ENCODE data around the gene NUDT22. TPM values are rescaled to one million over a fixed set of nuclear protein-coding genes. Genes with fewer than 3 reads are reported as not detected.
A peak's percentile ranks its signal among the peaks of the same experiment; 100 is the strongest.

Gene NUDT22
- total RNA-seq, 2 donors from 2014 or later = 110 to 168 TPM

- Histone ChIP-seq H3K9me3 (no peaks in the 10 kb centered on the region), H3K4me1 (peaks cover 17% of the 10 kb centered on the region), H3K27ac (no peak overlapping the region), H3K27me3 (no peaks in the 10 kb centered on the region), H3K4me3 (no peak overlapping the region), H3K9ac (ENCODE audit: low read depth in 2 of 2, low read length in 2 of 2) (no peak overlapping the region), H3K36me3 (peaks cover 27% of the 10 kb centered on the region)
- intact Hi-C loops (cut with DNase I) = loop anchor here (5.0 kb wide), 1 partner anchor 99 kb away; the partner anchor contains the start of gene CATSPERZ
- TF ChIP-seq CTCF (IDR thresholded peaks at IDR 0.05) = no peak
- no peak for DNase-seq
Observed at GRCh38 chr11:64203421-64204079, 22.5 kb upstream of the NUDT22 start.

- no peak overlapping the region for H3K9ac ChIP-seq (ENCODE audit: low read depth in 2 of 2, low read length in 2 of 2)
- H3K4me1 ChIP-seq = peaks cover 17% of the 10 kb centered on the region
- no peak overlapping the region for H3K4me3 ChIP-seq
- H3K27me3 ChIP-seq = no peaks in the 10 kb centered on the region
- intact Hi-C loops (cut with DNase I) = loop anchor here (5.0 kb wide), 1 partner anchor 98 kb away; the partner anchor contains the start of gene CATSPERZ
- H3K9me3 ChIP-seq = no peaks in the 10 kb centered on the region
- no peak overlapping the region for H3K27ac ChIP-seq
- no peak for DNase-seq
- no peak for TF ChIP-seq CTCF (IDR thresholded peaks at IDR 0.05)
- peaks cover 27% of the 10 kb centered on the region for H3K36me3 ChIP-seq
Observed at GRCh38 chr11:64204080-64204440, 22.0 kb upstream of the NUDT22 start.

GRCh38 chr11:64204464-64204989 lies 21.5 kb upstream of the NUDT22 start:
- H3K4me1 ChIP-seq = peaks cover 17% of the 10 kb centered on the region
- no peaks in the 10 kb centered on the region for H3K9me3 ChIP-seq
- TF ChIP-seq CTCF (IDR thresholded peaks at IDR 0.05) = peak; percentile 74
- H3K36me3 ChIP-seq = peaks cover 27% of the 10 kb centered on the region
- no peak overlapping the region for H3K4me3 ChIP-seq
- no peak overlapping the region for H3K9ac ChIP-seq (ENCODE audit: low read depth in 2 of 2, low read length in 2 of 2)
- peak overlapping the region; percentile 85 for H3K27ac ChIP-seq
- peak; percentile 92 for DNase-seq
- H3K27me3 ChIP-seq = no peaks in the 10 kb centered on the region
- intact Hi-C loops (cut with DNase I) = loop anchor here (5.0 kb wide), 1 partner anchor 98 kb away; the partner anchor contains the start of gene CATSPERZ

- H3K9ac ChIP-seq (ENCODE audit: low read depth in 2 of 2, low read length in 2 of 2) = peak within 1 kb of the TSS; percentile 76 to 97
- peaks cover 19% of the 10 kb centered on the region for H3K36me3 ChIP-seq
- H3K27ac ChIP-seq = peak within 1 kb of the TSS; percentile 85
- H3K4me1 ChIP-seq = peaks cover 17% of the 10 kb centered on the region
- DNase-seq = peak; percentile 83
- H3K27me3 ChIP-seq = no peaks in the 10 kb centered on the region
- H3K4me3 ChIP-seq = peak within 1 kb of the TSS; percentile 49
- no peaks in the 10 kb centered on the region for H3K9me3 ChIP-seq
- intact Hi-C loops (cut with DNase I) = no loop called here
- TF ChIP-seq CTCF (IDR thresholded peaks at IDR 0.05) = no peak
Observed at GRCh38 chr11:64206457-64207255, 19.4 kb upstream of the NUDT22 start, which contains the start of gene FERMT3. TSS of gene FERMT3 (plus strand) at chr11:64206721. CDS start at chr11:64207365, 644 bp downstream.

- Histone ChIP-seq H3K4me3 (peak overlapping the region; percentile 49), H3K9me3 (no peaks in the 10 kb centered on the region), H3K4me1 (peaks cover 17% of the 10 kb centered on the region), H3K9ac (ENCODE audit: low read depth in 2 of 2, low read length in 2 of 2) (peak overlapping the region; percentile 76 to 97), H3K27me3 (no peaks in the 10 kb centered on the region), H3K36me3 (peaks cover 16% of the 10 kb centered on the region), H3K27ac (peak overlapping the region; percentile 85)
- DNase-seq = peak; percentile 57
- TF ChIP-seq CTCF (IDR thresholded peaks at IDR 0.05) = no peak
- intact Hi-C loops (cut with DNase I) = no loop called here
Observed at GRCh38 chr11:64207256-64208085, 18.6 kb upstream of the NUDT22 start.
